ENCODE measurements around the gene STK24. TPM values are rescaled to one million over a fixed set of nuclear protein-coding genes. Genes with fewer than 3 reads are reported as not detected.
A peak's percentile ranks its signal among the peaks of the same experiment; 100 is the strongest.
"Not testable (repeated sequence)": the region's sequence is repeated elsewhere in the genome, so short reads cannot be mapped to it uniquely, and the experiment has no call there.

Gene STK24
- 100 to 1,000 TPM; 140 to 151 TPM for total RNA-seq

- peaks cover 31% of the 10 kb centered on the region for H3K36me3 Mint-ChIP-seq (ENCODE audit: low read depth)
- ATAC-seq (peak; percentile 74), DNase-seq (peak; percentile 63)
- H3K4me3 Mint-ChIP-seq = peak within 1 kb of the TSS; percentile 86
- CTCF ChIA-PET = interaction anchor here (0.8 to 1.3 kb wide), 5 partner anchors 74 to 132 kb away, joined by 3 to 5 read pairs (median 3); no protein-coding TSS in a partner anchor
- H3K27me3 Mint-ChIP-seq (ENCODE audit: low read depth) = no peaks in the 10 kb centered on the region
- H3K4me1 Mint-ChIP-seq (ENCODE audit: low read depth) = peaks cover 43% of the 10 kb centered on the region
- POLR2A ChIA-PET = interaction anchor here (0.6 to 3.5 kb wide), 7 partner anchors 14 to 337 kb away, joined by 3 to 20 read pairs (median 3); no protein-coding TSS in a partner anchor
- H3K27ac Mint-ChIP-seq = peak within 1 kb of the TSS; percentile 88
- H3K9me3 Mint-ChIP-seq (ENCODE audit: insufficient read depth) = no peaks in the 10 kb centered on the region
These were observed at the start of gene STK24 for GRCh38 chr13:98576963-98577835. Gene STK24 (minus strand): TSS chr13:98577107. CDS start chr13:98576786, 321 bp downstream.

GRCh38 chr13:98626298-98626935 is 49.5 kb upstream of the STK24 start:
- no peaks in the 10 kb centered on the region for H3K36me3 Mint-ChIP-seq (ENCODE audit: low read depth)
- no peaks in the 10 kb centered on the region for H3K4me1 Mint-ChIP-seq (ENCODE audit: low read depth)
- DNase-seq (no peak), ATAC-seq (no peak)
- peaks cover 2% of the 10 kb centered on the region for H3K27me3 Mint-ChIP-seq (ENCODE audit: low read depth)
- H3K4me3 Mint-ChIP-seq = no peak overlapping the region
- ChIA-PET CTCF (interaction anchor here (1.0 kb wide), 1 partner anchor 181 kb away, joined by 3 read pairs; no protein-coding TSS in a partner anchor), POLR2A (no interaction called here)
- H3K27ac Mint-ChIP-seq = no peak overlapping the region
- no peaks in the 10 kb centered on the region for H3K9me3 Mint-ChIP-seq (ENCODE audit: insufficient read depth)

- DNase-seq; ATAC-seq; POLR2A ChIA-PET; H3K36me3 Mint-ChIP-seq (ENCODE audit: low read depth); H3K9me3 Mint-ChIP-seq (ENCODE audit: insufficient read depth); H3K27ac Mint-ChIP-seq; H3K4me3 Mint-ChIP-seq; H3K27me3 Mint-ChIP-seq (ENCODE audit: low read depth); CTCF ChIA-PET; H3K4me1 Mint-ChIP-seq (ENCODE audit: low read depth): not testable (repeated sequence)
These were observed 47.7 kb upstream of the STK24 start for GRCh38 chr13:98624589-98624988.

GRCh38 chr13:98622931-98623331 is 46.0 kb upstream of the STK24 start:
- no peaks in the 10 kb centered on the region for H3K36me3 Mint-ChIP-seq (ENCODE audit: low read depth)
- H3K4me1 Mint-ChIP-seq (ENCODE audit: low read depth) = no peaks in the 10 kb centered on the region
- no peak for ATAC-seq
- ChIA-PET POLR2A (no interaction called here), CTCF (interaction anchor here (0.8 kb wide), 1 partner anchor 30 kb away, joined by 3 read pairs; no protein-coding TSS in a partner anchor)
- no peak overlapping the region for H3K27ac Mint-ChIP-seq
- no peak for DNase-seq
- H3K4me3 Mint-ChIP-seq = no peak overlapping the region
- no peaks in the 10 kb centered on the region for H3K9me3 Mint-ChIP-seq (ENCODE audit: insufficient read depth)
- H3K27me3 Mint-ChIP-seq (ENCODE audit: low read depth) = peaks cover 2% of the 10 kb centered on the region

GRCh38 chr13:98619556-98619955 is 42.6 kb upstream of the STK24 start:
- H3K27ac Mint-ChIP-seq = no peak overlapping the region
- H3K9me3 Mint-ChIP-seq (ENCODE audit: insufficient read depth) = no peaks in the 10 kb centered on the region
- no peak overlapping the region for H3K4me3 Mint-ChIP-seq
- DNase-seq (no peak), ATAC-seq (no peak)
- no peaks in the 10 kb centered on the region for H3K4me1 Mint-ChIP-seq (ENCODE audit: low read depth)
- ChIA-PET CTCF (no interaction called here), POLR2A (no interaction called here)
- no peaks in the 10 kb centered on the region for H3K36me3 Mint-ChIP-seq (ENCODE audit: low read depth)
- H3K27me3 Mint-ChIP-seq (ENCODE audit: low read depth) = peaks cover under 1% of the 10 kb centered on the region

- H3K27ac Mint-ChIP-seq; DNase-seq; POLR2A ChIA-PET; H3K36me3 Mint-ChIP-seq (ENCODE audit: low read depth); H3K9me3 Mint-ChIP-seq (ENCODE audit: insufficient read depth); H3K4me3 Mint-ChIP-seq; ATAC-seq; H3K4me1 Mint-ChIP-seq (ENCODE audit: low read depth): not testable (repeated sequence)
- CTCF ChIA-PET = interaction anchor here (1.5 kb wide), 1 partner anchor 133 kb away, joined by 4 read pairs; no protein-coding TSS in a partner anchor
- peaks cover 11% of the 10 kb centered on the region for H3K27me3 Mint-ChIP-seq (ENCODE audit: low read depth)
These were observed 38.7 kb upstream of the STK24 start for GRCh38 chr13:98615595-98615994.

GRCh38 chr13:98613591-98613990 is 36.7 kb upstream of the STK24 start:
- Mint-ChIP-seq H3K4me3 (no peak overlapping the region), H3K9me3 (ENCODE audit: insufficient read depth) (no peaks in the 10 kb centered on the region), H3K36me3 (ENCODE audit: low read depth) (no peaks in the 10 kb centered on the region), H3K27me3 (ENCODE audit: low read depth) (peaks cover 17% of the 10 kb centered on the region), H3K27ac (no peak overlapping the region), H3K4me1 (ENCODE audit: low read depth) (no peaks in the 10 kb centered on the region)
- ChIA-PET CTCF (no interaction called here), POLR2A (no interaction called here)
- no peak for ATAC-seq
- no peak for DNase-seq

- Mint-ChIP-seq H3K4me1 (ENCODE audit: low read depth) (no peaks in the 10 kb centered on the region), H3K36me3 (ENCODE audit: low read depth) (no peaks in the 10 kb centered on the region), H3K4me3 (no peak overlapping the region), H3K27ac (no peak overlapping the region), H3K27me3 (ENCODE audit: low read depth) (peaks cover 22% of the 10 kb centered on the region), H3K9me3 (ENCODE audit: insufficient read depth) (no peaks in the 10 kb centered on the region)
- ChIA-PET CTCF (no interaction called here), POLR2A (no interaction called here)
- no peak for ATAC-seq
- DNase-seq = no peak
These were observed 32.8 kb upstream of the STK24 start for GRCh38 chr13:98609756-98610155.

- Mint-ChIP-seq H3K36me3 (ENCODE audit: low read depth) (no peaks in the 10 kb centered on the region), H3K9me3 (ENCODE audit: insufficient read depth) (no peaks in the 10 kb centered on the region), H3K4me1 (ENCODE audit: low read depth) (no peaks in the 10 kb centered on the region), H3K27me3 (ENCODE audit: low read depth) (peaks cover 12% of the 10 kb centered on the region), H3K27ac (no peak overlapping the region), H3K4me3 (no peak overlapping the region)
- ATAC-seq (no peak), DNase-seq (no peak)
- CTCF ChIA-PET = no interaction called here
- POLR2A ChIA-PET = no interaction called here
These were observed 29.4 kb upstream of the STK24 start for GRCh38 chr13:98606296-98606695.

- Mint-ChIP-seq H3K36me3 (ENCODE audit: low read depth) (no peaks in the 10 kb centered on the region), H3K4me1 (ENCODE audit: low read depth) (peaks cover 9% of the 10 kb centered on the region), H3K27me3 (ENCODE audit: low read depth) (peaks cover 10% of the 10 kb centered on the region), H3K27ac (no peak overlapping the region), H3K4me3 (no peak overlapping the region), H3K9me3 (ENCODE audit: insufficient read depth) (no peaks in the 10 kb centered on the region)
- DNase-seq (no peak), ATAC-seq (no peak)
- CTCF ChIA-PET = no interaction called here
- POLR2A ChIA-PET = no interaction called here
These were observed 22.8 kb upstream of the STK24 start for GRCh38 chr13:98599502-98600328.

- Mint-ChIP-seq H3K27ac (no peak overlapping the region), H3K27me3 (ENCODE audit: low read depth) (peaks cover 10% of the 10 kb centered on the region), H3K36me3 (ENCODE audit: low read depth) (no peaks in the 10 kb centered on the region), H3K4me1 (ENCODE audit: low read depth) (peaks cover 9% of the 10 kb centered on the region), H3K9me3 (ENCODE audit: insufficient read depth) (no peaks in the 10 kb centered on the region), H3K4me3 (no peak overlapping the region)
- DNase-seq (no peak), ATAC-seq (no peak)
- ChIA-PET CTCF (interaction anchor here (1.1 kb wide), 1 partner anchor 153 kb away, joined by 4 read pairs; no protein-coding TSS in a partner anchor), POLR2A (no interaction called here)
These were observed 21.1 kb upstream of the STK24 start for GRCh38 chr13:98598043-98598442.

All from activated CD8-positive, alpha-beta T cell treated with anti-CD3 and anti-CD28 coated beads, Interleukin-2, amount 10 ng/mL, durations not matched to agents 7 days and 5 days (primary cell).